Measurements from ENCODE around the gene APOBEC3H. TPM values are rescaled to one million over a fixed set of nuclear protein-coding genes. Genes with fewer than 3 reads are reported as not detected.

Gene APOBEC3H
- total RNA-seq, 2 donors from 2014 or later, result not detected

DNA sequence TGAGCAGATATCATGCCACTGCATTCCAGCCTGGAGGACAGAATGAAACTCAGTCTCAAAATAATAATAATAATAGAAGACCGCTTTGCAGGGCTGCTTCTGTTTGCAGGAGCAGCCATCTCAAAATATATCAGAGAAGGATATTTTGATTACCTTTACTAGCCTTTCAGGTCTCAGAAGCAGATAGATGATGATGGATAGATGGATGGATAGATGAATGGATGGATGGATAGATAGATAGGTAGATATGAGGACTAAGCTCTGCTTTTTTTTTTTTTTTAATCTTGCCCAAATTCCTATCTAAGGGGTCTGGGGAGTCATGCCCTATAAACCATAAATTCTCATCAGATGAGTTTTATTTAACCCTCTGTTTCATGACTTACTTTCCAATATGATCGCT, 18.5 kb downstream of the APOBEC3H start:
- Histone ChIP-seq H3K36me3 (replicated peaks in 1 of 2; ENCODE audit: insufficient read depth in 1 of 2, low read depth in 2 of 2) (no peaks in the 10 kb centered on the region), H3K27ac (no peak overlapping the region), H3K27me3 (no peaks in the 10 kb centered on the region), H3K4me1 (no peaks in the 10 kb centered on the region), H3K4me3 (no peak overlapping the region), H3K9me3 (no peaks in the 10 kb centered on the region)
- 93 to 94% methylated on average over 2 of the region's 2 CpGs for WGBS, 2 donors
- DNase-seq (no peak), ATAC-seq (no peak)
- intact Hi-C loops (cut with DNase I), result no loop called here
- TF ChIP-seq POLR2A (IDR thresholded peaks at IDR 0.05), result no peak
- TF ChIP-seq, protein P1, sequence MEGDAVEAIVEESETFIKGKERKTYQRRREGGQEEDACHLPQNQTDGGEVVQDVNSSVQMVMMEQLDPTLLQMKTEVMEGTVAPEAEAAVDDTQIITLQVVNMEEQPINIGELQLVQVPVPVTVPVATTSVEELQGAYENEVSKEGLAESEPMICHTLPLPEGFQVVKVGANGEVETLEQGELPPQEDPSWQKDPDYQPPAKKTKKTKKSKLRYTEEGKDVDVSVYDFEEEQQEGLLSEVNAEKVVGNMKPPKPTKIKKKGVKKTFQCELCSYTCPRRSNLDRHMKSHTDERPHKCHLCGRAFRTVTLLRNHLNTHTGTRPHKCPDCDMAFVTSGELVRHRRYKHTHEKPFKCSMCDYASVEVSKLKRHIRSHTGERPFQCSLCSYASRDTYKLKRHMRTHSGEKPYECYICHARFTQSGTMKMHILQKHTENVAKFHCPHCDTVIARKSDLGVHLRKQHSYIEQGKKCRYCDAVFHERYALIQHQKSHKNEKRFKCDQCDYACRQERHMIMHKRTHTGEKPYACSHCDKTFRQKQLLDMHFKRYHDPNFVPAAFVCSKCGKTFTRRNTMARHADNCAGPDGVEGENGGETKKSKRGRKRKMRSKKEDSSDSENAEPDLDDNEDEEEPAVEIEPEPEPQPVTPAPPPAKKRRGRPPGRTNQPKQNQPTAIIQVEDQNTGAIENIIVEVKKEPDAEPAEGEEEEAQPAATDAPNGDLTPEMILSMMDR (IDR thresholded peaks at IDR 0.05), result no peak

DNA sequence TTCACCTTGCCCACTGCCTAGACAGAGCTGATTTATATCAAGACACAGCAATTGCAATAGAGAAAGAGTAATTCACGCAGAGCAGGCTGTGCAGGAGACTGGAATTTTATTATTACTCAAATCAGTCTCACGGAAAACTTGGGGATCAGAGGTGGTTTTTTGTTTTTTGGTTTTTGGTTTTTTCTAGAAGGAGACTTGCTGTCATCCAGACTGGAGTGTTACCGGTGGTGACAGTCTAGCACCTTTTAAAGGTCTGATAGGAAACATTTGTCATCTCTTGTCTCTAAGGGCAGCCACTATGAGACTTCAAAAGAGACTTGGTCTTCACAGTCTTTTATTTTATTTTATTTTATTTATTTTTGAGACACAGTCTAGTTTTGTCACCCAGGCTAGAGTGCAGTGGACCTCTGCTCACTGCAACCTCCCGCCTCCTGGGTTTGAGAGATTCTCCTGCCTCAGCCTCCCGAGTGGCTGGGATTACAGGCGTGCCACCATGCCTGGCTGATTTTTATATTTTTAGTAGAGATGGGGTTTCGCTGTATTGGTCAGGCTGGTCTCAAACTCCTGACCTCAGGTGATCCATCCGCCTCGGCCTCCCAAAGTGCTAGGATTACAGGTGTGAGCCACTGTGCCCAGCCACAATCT, 19.1 kb downstream of the APOBEC3H start:
- DNase-seq, result no peak
- intact Hi-C loops (cut with DNase I), result no loop called here
- H3K27ac ChIP-seq, result no peak overlapping the region
- ATAC-seq, result no peak
- no peaks in the 10 kb centered on the region for H3K36me3 ChIP-seq (replicated peaks in 1 of 2; ENCODE audit: insufficient read depth in 1 of 2, low read depth in 2 of 2)
- TF ChIP-seq, protein P1 (IDR thresholded peaks at IDR 0.05), result no peak
- no peak for TF ChIP-seq POLR2A (IDR thresholded peaks at IDR 0.05)
- no peaks in the 10 kb centered on the region for H3K9me3 ChIP-seq
- no peaks in the 10 kb centered on the region for H3K27me3 ChIP-seq
- no peak overlapping the region for H3K4me3 ChIP-seq
- no peaks in the 10 kb centered on the region for H3K4me1 ChIP-seq
- 73 to 78% methylated on average over 9 of the region's 9 CpGs for WGBS, 2 donors

DNA sequence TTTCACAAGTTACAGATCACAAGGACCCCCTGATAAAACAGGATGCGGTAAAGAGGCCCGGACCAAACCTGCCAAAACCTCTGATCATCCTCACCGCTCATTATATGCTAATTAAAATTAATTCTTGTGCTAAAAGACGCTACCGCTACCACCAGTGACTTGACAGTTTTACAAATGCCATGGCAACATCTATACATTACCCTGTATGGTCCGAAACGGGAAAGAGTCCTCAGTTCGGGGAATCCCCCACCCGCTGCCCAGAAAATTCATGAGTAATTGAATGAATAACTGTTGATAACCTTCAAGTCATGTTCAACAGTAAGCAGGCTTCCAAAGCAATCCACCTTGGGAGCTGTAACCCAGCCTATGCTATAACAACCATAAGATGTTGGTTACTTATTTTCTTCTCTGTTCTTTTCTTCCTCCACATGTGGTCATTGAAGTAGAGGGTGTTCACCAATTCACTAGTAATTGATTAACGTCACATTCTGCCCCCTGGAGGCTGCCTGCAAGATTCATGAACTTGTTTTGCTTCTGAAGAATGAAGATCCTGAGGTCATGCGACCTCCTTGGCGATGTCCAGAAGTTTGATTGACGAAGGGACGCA, 20.6 kb downstream of the APOBEC3H start:
- TF ChIP-seq, protein P1 (IDR thresholded peaks at IDR 0.05), result peak; percentile 28 to 65 (median 54)
- no peak for TF ChIP-seq POLR2A (IDR thresholded peaks at IDR 0.05)
- intact Hi-C loops (cut with DNase I), result no loop called here
- Histone ChIP-seq H3K4me1 (no peaks in the 10 kb centered on the region), H3K27ac (no peak overlapping the region), H3K9me3 (no peaks in the 10 kb centered on the region), H3K4me3 (no peak overlapping the region), H3K36me3 (replicated peaks in 1 of 2; ENCODE audit: insufficient read depth in 1 of 2, low read depth in 2 of 2) (no peaks in the 10 kb centered on the region), H3K27me3 (no peaks in the 10 kb centered on the region)
- peak; percentile 62 for ATAC-seq
- WGBS, 2 donors, result 46 to 47% methylated on average over 14 of the region's 14 CpGs
- DNase-seq, result peak; percentile 61 to 75 (median 66)

DNA sequence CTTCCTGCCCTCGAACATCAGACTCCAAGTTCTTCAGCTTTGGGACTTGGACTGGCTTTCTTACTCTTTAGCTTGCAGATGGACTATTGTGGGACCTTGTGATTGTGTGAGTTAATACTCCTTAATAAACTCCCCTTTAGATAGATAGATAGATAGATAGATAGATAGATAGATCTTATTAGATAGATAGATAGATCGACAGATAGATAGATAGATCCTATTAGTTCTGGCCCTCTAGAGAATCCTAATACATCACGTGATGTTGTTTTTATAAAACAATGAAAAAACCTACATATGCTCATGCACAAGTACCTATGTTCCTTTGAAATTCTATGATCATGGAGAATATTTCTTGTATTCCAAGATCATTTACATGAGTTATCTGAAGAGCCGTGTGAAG, 23.9 kb downstream of the APOBEC3H start:
- no peak for ATAC-seq
- H3K4me3 ChIP-seq, result no peak overlapping the region
- TF ChIP-seq, protein P1 (IDR thresholded peaks at IDR 0.05), result no peak
- no peak for TF ChIP-seq POLR2A (IDR thresholded peaks at IDR 0.05)
- H3K36me3 ChIP-seq (replicated peaks in 1 of 2; ENCODE audit: insufficient read depth in 1 of 2, low read depth in 2 of 2), result no peaks in the 10 kb centered on the region
- no peak for DNase-seq
- intact Hi-C loops (cut with DNase I), result loop anchor here (5.0 to 10.0 kb wide), 2 partner anchors 254 to 346 kb away; no protein-coding TSS in a partner anchor
- WGBS, 2 donors, result 53 to 64% methylated on average over 4 of the region's 4 CpGs
- no peaks in the 10 kb centered on the region for H3K27me3 ChIP-seq
- H3K9me3 ChIP-seq, result no peaks in the 10 kb centered on the region
- H3K4me1 ChIP-seq, result no peaks in the 10 kb centered on the region
- no peak overlapping the region for H3K27ac ChIP-seq
